NCI-H82 treated with DMSO at 0.1 percent for 48 hours (cell line): ENCODE data around the gene DOCK6.
"Not testable (repeated sequence)": the region's sequence is repeated elsewhere in the genome, so short reads cannot be mapped to it uniquely, and the experiment has no call there.

Experiments
- DNase-seq: peaks from one replicate; lab custom pipeline; 2025; ENCODE audit not compliant: unreplicated experiment; lab: John Stamatoyannopoulos, UW

The DOCK6 gene

DNA sequence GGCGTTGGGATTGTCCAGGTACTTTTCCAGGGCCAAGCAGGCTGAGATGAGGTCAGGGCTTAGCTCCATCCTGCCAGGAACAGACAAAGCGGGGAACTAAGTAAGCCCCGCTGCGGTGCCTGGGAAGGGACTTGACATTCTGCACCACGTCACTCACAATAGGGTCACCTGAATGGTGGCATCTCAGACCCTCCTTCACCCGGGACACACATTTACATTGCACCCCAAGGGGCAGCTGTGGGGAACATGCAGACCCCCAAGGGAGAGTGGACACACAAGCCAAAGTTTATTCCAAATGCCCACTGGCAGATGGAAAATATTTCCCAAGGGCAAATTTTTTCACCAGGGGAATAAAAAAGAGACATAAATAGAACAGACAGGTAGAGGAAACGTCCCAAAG, 86.4 kb downstream of the DOCK6 start:
- no peak for DNase-seq

DNA sequence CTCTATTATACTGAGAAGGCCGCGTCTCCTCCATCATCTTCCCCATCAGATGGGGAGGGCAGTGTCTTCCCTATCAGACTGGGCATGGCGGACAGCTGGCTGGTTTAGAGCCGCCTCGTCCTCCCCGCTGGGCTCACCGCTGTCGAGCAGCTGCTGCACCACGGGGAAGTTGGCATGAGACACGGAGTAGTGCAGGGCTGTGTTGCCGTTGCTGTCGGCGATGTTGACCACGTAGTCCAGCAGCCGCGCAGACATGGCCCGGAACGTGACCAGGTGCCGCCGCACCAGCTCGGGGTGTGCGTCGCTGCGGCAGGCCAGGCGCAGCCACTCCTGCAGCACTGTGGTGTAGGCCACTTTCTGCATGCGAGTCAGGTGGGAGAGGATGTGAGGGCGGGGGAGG, 88.0 kb downstream of the DOCK6 start:
- DNase-seq = no peak

DNA sequence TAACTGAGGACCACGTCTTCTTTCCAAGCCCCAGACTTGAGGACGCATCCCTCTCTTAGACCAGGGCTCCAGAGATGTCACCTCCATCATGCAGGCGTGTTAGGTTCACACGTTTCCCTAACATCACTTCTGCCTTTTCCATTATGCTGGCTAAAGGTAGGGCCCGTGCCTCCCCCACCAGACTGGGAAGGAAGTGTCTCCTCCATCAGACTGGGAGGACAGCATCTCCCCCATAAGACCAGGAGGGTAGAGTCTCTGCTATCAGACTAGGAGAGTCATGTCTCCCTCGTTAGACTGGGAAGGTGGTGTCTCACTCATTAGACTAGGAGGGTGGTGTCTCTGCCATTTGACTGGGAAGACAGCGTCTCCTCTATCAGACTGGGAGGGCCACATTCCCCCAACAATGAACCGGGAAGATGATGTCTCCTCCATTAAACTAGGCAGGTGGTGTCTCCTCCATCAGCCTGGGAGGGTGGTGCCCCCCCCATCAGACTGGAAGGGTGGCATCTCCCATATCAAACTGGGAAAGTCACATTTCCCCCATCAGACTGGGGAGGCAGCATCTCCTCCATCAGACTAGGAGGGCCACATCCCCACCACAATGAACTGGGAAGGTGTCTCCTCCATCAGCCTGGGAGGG, 88.7 kb downstream of the DOCK6 start:
- no peak for DNase-seq

DNA sequence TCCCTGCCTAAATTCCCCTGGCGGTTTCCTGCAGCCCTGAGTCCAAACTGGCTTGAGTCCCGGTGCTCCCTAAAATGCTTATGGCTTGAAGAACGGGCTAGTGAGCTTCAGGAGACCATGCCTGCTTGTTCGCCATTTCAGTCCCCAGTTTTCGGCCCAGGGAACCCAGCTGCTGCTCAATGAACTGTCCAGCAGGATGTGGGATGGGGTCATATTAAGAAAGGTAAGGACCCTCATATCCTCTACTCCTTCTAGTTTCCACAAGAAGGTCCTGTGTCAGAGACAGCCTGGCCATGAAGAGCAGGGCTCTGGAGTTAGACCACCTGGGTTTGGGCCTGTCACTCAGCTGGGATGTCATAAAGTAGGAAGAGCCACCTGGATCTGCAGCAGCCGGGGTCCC, 89.7 kb downstream of the DOCK6 start:
- no peak for DNase-seq

DNA sequence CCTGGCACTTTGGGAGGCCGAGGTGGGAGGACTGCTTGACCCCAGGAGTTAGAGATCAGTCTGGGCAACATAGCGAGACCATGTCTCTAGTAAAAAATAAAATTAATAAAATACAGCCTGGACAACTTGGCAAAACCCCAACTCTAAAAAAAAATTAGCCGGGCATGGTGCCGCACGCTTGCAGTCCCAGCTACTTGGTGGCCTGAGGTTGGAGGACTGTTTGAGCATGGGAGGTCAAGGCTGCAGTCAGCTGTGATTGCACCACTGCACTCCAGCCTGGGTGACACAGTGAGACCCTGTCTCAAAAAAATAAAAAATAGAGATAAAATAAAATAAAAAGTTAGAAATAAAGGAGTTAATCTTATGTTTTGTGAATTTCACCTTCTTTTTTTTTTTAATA, 91.2 kb downstream of the DOCK6 start:
- DNase-seq = no peak

DNA sequence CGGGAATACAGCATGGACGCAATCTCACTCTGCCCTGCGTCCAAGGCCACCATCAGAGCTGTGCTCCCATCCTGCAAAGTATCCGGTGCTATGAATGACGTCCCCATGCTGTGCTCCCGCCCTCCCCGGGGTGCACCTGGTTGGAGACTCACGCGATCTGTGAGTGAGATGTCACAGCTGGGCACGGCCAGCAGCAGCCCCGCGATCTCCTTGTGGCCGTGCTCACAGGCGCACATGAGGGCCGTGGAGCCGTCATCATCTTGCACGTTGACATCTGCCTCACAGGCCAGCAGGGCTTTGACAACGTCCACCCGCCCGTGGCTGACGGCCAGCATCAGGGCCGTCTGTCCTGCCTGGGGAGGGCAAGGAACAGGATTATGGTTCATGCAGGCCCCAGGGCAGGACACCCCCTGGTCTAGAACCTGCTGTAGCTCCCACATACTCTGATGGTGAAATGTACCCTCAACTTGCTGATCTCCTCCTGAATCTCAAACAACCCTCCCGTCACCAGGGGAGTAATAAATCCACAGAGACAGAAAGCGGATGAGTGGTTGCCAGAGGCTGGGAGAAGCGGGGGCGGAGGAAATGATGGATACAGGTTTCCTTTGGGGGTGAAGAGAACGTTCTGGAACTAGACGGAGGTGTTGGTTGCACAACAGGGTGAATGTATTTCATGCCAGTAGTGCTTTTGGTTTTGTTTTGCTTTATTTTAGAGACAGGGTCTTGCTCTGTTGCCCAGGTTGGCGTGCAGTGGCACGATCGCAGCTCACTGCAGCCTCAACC, 92.2 kb downstream of the DOCK6 start:
- DNase-seq = no peak

DNA sequence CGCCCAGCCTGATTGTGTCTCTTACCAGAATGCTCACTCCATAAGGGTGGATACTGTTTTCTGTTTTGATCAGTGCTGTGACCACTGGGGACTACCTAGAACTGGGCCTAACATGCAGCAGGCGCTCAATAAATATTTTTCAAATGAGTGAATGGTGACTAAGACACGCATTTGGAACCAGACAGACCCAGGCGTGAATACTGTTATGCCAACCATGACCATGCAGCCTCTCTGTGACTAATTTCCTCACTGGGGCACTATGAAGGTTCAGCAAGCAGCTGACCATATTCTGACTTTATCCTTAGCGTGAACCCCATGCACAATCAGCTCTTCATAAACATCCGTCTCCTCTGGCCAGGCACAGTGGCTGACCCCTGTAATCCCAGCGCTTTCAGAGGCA, 93.8 kb downstream of the DOCK6 start:
- DNase-seq = no peak

DNA sequence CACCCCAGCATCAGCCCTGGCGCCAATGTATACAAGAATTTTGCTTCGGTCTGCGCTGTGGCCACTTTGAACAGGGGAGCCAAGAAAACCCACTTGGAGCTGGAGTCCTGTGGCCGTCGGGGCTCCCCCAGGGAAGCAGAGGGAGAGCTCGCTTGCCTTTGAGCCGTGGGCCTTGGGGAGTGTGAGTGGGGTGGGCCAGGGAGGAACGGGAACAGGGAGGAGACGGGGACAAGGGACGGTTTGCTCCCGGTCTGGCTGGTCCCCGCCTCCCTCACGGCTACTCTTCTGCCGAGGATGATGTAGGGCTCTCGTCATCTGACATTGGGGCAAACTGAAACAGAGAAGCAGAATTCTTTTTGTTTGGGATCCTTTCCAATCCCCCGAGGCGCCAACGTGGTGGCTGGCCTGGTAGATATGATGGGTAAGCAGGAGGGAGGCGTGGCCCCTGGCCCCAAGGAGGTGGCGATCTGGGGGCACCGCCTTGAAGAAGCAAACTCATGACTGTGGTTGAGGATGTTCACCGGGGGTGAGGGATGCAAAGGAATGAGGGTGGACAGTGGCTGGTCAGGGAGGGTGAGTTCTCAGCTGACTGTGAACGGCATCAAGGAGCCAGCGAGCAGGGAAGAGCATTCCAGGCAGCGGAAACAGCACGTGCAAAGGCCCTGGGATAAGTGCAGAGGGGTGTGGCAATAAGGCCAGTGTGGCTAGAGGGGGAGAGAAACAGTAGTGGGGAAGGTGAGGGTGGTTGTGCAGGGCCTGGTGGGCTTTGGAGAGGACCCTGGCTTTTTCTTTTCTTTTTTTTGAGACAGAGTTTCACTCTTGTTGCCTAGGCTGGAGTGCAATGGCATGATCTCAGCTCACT, 95.8 kb downstream of the DOCK6 start:
- no peak for DNase-seq

DNA sequence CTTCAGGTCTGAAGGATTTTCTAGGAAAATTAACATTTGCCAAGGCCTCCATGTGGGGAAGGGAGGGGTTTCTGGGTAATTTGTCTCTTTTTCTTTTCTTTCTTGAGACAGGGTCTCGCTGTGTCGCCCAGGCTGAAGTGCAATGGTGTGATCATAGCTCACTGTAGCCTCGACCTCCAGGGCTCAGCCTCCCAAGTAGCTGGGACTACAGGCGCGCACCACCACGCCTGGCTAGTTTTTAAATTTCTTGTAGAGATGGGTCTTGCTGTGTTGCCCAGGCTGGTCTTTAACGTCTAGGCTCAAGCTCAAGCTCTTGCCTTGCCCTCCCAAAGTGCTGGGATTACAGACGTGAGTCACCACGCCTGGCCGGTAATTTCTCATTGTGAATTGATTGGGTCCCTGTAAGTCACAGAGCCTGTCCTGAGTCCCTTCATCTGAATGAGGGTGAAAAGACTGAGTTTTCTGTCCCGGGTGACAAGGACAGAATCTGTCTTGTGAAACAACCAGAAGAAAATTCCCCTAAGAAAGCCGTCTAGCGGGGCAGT, 96.8 kb downstream of the DOCK6 start:
- no peak for DNase-seq

DNA sequence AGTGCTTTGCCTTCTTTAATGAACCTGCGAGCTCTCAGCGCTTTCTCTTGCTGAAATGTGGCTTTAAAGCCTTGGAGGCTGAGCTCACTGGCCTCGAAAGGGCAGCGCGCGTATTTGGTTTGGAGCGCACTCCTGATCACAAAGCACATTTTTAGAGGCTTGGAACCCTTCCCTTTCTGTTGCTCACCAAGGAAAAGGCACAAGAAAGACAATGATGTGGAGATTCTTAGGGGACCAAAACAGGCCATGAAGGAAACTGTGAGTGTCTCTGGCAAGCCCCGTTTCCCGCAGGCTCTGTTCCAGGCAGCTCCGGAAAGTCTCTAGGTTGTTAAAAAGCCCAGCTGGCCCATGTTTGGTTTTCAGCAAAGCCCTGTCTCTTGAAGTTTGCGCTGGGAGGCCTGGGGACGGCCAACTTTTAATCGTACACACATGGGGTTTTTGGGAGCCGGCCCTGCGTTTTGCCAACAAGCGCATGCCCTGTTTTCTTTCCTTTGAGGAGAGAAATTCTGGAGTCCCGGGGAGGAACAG, 97.4 kb downstream of the DOCK6 start:
- no peak for DNase-seq

DNA sequence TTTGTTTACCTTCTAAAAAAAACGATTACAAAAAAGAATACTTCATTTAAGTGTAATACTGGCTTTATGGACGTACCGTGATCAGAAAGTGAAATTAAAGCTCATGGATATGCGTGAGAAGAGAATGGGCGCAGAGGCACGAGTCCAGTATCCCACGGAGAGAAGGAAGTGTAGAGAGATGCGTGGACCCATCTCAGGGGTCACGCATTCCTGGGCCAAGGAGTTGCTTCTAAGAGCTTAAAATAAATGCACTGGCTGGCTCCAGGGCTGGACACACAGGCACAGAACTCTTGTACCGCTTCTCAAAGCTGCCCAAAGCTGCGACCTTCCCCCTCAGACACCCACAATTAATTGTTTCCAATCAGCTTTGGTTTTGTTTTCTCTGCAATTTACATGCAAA, 98.0 kb downstream of the DOCK6 start:
- DNase-seq = no peak

DNA sequence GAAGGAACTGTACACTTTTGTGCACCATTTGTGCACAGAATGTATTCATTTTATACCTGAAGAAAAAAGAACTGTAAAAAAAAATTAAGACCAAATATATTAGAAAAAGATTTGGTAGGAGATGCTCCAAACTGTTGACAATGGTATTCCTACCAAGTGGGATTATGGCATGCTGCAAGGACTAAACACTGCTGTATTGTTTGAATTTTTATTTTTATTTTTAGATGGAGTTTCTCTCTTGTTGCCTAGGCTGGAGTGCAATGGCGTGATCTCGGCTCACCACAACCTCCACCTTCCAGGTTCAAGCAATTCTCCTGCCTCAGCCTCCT, 101.9 kb downstream of the DOCK6 start:
- DNase-seq = not testable (repeated sequence)

DNA sequence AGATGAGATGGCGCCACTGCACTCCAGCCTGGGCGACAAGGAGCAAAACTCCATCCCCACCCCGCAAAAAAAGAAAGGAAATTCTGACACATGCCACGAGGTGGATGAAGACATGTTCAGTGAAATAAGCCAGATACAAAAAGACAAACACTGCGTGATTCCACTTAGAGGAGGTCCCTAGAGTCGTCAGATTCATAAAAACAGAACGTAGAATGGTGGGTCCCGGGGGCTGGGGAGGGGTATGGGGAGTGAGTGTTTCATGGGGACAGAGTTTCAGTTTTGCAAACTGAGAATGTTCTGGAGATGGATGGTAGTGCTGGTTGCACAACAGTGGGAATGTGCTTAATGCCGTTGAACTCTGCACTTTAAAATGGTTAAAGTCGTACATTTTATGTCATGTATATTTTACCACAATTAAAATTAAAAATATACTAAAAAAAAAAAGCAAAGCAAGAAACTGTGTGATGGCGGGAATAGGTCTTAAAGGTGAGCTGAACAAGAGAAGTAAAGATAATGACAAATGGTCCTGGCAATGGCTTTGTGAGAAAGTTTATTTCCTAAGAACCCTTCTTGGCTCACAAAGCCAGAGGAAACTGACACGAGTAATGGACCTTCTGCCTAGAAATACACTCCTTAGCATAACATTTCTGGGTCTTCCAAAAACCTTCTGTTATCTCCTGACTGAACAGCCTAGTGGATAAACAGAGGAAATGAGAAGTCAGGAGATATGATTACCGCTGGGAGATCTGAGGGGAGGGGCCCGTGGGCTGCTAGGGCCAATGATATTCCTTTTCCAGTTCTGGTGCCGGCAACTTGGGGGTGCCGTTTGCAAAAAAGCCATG, 102.5 kb downstream of the DOCK6 start:
- DNase-seq = no peak

DNA sequence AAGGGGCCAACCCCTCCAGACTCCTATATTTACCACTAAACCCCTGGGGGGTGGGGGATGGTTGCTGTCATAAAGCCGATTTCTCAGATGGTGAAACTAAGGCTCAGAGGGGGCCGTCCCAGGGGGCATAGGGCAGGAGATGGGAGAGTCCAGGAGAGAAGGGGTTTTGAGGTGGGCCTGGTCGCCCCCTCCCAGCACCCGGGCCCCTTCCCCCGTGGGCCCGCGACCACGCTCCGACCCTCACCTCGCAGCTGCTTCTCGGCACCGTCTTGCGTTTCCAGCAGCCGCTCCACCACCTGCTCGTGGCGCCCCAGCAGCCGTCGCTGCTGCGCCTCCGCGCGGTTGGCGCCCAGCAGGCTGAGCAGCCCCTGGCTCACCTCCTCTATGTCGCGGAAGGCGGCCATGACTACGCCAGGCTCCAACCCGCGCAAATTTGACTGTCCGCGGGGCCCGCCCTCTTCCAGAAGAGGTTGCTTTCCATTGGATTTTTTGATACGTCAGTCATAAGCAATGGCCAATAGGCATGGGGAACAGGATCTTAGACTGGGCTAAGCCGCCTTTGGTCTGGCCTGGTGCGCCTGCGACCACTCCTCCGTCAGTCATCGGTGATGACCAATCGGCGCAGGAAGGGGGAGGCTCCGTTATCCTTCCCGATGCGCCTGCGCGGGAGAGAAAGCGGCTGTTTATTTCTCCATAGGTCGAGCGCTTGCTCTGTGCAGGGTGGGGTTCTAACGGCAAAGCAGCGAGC, 106.8 kb downstream of the DOCK6 start, which contains the start of gene SPC24:
Gene SPC24, minus strand, starts transcription at position 410 of the 748 bp plus-strand sequence. Its CDS starts 6 bp downstream, at position 404.
- DNase-seq = peak; percentile 90

DNA sequence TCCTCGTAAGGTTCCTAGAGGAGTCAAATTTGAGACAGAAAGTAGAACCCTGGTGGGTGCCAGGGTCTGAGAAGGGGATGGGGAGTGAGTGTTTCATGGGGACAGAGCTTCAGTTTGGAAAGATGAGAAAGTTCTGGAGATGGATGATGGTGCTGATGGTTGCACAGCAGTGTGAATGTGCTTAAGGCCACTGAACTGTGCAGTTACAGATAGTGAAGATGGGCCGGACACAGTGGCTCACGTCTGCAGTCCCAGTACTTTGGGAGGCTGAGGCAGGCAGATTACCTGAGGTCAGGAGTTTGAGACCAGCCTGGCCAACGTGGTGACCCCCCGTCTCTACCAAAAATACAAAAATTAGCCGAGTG, 107.7 kb downstream of the DOCK6 start:
- no peak for DNase-seq

DNA sequence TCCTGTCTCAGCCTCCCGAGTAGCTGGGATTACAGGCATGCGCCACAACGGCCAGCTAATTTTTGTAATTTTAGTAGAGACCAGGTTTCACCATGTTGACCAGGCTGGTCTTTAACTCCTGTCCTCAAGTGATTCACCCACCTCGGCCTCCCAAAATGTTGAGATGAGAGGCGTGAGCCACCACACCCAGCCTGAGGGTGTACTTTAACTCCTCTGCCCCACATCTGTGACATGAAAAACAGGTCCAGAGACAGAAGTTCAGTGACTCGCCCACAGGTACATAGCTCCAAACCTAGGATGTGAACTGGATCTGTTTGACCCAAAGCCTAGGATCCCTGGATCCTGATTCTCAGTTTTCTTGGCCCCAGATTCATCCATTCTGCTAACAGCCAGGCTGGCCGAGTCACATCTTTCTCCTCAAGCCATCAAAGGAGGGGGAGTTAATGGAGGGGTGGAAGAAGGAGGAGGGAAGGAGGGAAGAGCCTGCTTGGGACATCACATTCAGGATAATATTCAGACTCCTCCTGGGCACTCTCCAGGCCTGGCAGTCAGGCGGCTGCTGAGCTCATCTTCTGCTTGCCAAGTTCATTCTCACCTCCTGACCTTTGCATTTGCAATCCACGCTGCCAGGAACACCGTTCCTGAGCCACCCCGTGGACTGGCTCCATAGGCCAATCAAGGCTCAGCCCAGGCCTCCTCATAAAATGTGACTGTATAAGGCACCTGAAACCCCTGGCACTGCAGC, 109.8 kb downstream of the DOCK6 start:
- DNase-seq = no peak

DNA sequence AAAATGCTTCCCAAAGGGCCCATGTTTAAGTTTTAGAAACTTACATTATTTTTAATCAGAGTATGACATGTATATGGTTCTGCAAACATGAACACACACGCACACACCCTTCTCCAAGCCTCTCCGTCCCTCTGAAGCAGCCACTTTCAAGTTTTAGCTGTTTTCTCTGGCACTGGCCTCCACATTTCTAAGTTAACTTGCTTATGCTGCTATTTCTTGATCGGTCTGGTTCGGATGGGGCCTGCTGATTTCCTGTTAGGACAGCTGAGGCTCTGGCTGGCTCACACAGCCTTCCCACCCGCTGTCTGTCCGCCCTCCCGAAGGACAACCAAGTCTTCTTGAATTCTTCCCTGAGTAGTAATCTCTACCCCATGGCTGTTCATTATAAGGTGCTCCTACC, 111.1 kb downstream of the DOCK6 start:
- no peak for DNase-seq
